Peyer's patch (tissue), 4 donors: ENCODE data around the gene SYNJ2. TPM values are rescaled to one million over a fixed set of nuclear protein-coding genes. Genes with fewer than 3 reads are reported as not detected.

Experiments
- DNase-seq, 3 donors: peaks; one replicate each; pipeline ENCODE4 v3.0.0-alpha.2; 2017 to 2019
- H3K27ac ChIP-seq, 4 donors: fragments of 200-600 bp; sonication (generic); one replicate each; pipeline ENCODE4 v1.5.1; 2016 to 2019
- H3K27me3 ChIP-seq, 2 donors: fragments of 200-600 bp; sonication (generic); one replicate each; pipeline ENCODE4 v1.5.1; 2019
- H3K36me3 ChIP-seq, 3 donors: fragments of 200-600 bp; sonication (generic); one replicate each; pipeline ENCODE4 v1.5.1; 2016 to 2019
- H3K4me1 ChIP-seq, 4 donors: fragments of 200-600 bp; sonication (generic); one replicate each; pipeline ENCODE4 v1.5.1; 2016 to 2019
- H3K4me3 ChIP-seq, 4 donors: fragments of 200-600 bp; sonication (generic); 1 replicate in 3 of 4; 2 replicates in 1 of 4; pipeline ENCODE4 v1.5.1; 2016 to 2019; ENCODE audit warnings: mild to moderate bottlenecking in 1 of 4
- H3K9me3 ChIP-seq, 4 donors: fragments of 200-600 bp; sonication (generic); one replicate each; pipeline ENCODE4 v1.5.1; 2016 to 2019; ENCODE audit warnings: mild to moderate bottlenecking in 1 of 4
- CTCF ChIP-seq, 6 experiments: fragments of 450-650 bp in 4 of 6; fragments of 200-600 bp in 2 of 6; sonication (generic) in 1 of 6; IDR thresholded peaks; one replicate each; pipeline ENCODE4 v1.5.1; 2017 to 2019; ENCODE audit warnings: antibody characterized with exemption in 6 of 6, mild to moderate bottlenecking in 3 of 6, moderate library complexity in 1 of 6
- POLR2A ChIP-seq, 2 donors: fragments of 450-650 bp; IDR thresholded peaks; one replicate each; pipeline ENCODE4 v1.5.1; 2017; ENCODE audit warnings: antibody characterized with exemption in 2 of 2, mild to moderate bottlenecking in 2 of 2, moderate library complexity in 2 of 2
- total RNA-seq, 4 donors: library from RNA; depleted of rRNA; stranded (reverse); fragments of >200 nt; gene quantifications; one replicate each; pipeline ENCODE4 v1.1.0, GENCODE V29; 2016

Gene SYNJ2
- total RNA-seq, 4 donors from 2014 or later = 26.8 to 47.2 (median 34.0) TPM

GRCh38 chr6:158038291-158039177 lies 56.9 kb downstream of the SYNJ2 start:
- peaks cover 0 to 23% (median 0%) of the 10 kb centered on the region in 4 donors for H3K4me1 ChIP-seq

GRCh38 chr6:158039178-158039557 lies 57.5 kb downstream of the SYNJ2 start:
- TF ChIP-seq POLR2A (IDR thresholded peaks at IDR 0.05) (no peak), CTCF (IDR thresholded peaks at IDR 0.05) (no peak)
- no peak for DNase-seq
- H3K36me3 ChIP-seq = no peaks in the 10 kb centered on the region
- H3K4me1 ChIP-seq = peaks cover 0 to 22% (median 0%) of the 10 kb centered on the region in 4 donors
- H3K9me3 ChIP-seq = no peaks in the 10 kb centered on the region
- peak overlapping the region in 1 of 4 donors; percentile 5 for H3K27ac ChIP-seq
- no peak overlapping the region for H3K4me3 ChIP-seq
- no peaks in the 10 kb centered on the region for H3K27me3 ChIP-seq

More at GRCh38 chr6:158038291-158039177, 56.9 kb downstream of the SYNJ2 start:
- TF ChIP-seq POLR2A (IDR thresholded peaks at IDR 0.05) (no peak), CTCF (IDR thresholded peaks at IDR 0.05) (no peak)
- Histone ChIP-seq H3K9me3 (no peaks in the 10 kb centered on the region), H3K27me3 (no peaks in the 10 kb centered on the region), H3K4me3 (no peak overlapping the region), H3K36me3 (peaks cover 0 to 2% (median 0%) of the 10 kb centered on the region in 3 donors), H3K27ac (no peak overlapping the region)
- no peak for DNase-seq

GRCh38 chr6:158039571-158040050 lies 57.9 kb downstream of the SYNJ2 start:
- DNase-seq = no peak
- H3K9me3 ChIP-seq = no peaks in the 10 kb centered on the region
- H3K27me3 ChIP-seq = no peaks in the 10 kb centered on the region
- no peak for TF ChIP-seq CTCF (IDR thresholded peaks at IDR 0.05)
- TF ChIP-seq POLR2A (IDR thresholded peaks at IDR 0.05) = no peak
- no peaks in the 10 kb centered on the region for H3K36me3 ChIP-seq
- peaks cover 0 to 26% (median 0%) of the 10 kb centered on the region in 4 donors for H3K4me1 ChIP-seq
- peak overlapping the region in 3 of 4 donors; percentile 5 to 46 (median 46) for H3K27ac ChIP-seq
- no peak overlapping the region for H3K4me3 ChIP-seq

- Histone ChIP-seq H3K4me3 (no peak overlapping the region), H3K4me1 (peaks cover 0 to 27% (median 0%) of the 10 kb centered on the region in 4 donors), H3K9me3 (no peaks in the 10 kb centered on the region), H3K27ac (peak overlapping the region; percentile 5 to 79 (median 37)), H3K36me3 (no peaks in the 10 kb centered on the region), H3K27me3 (no peaks in the 10 kb centered on the region)
- no peak for DNase-seq
- TF ChIP-seq POLR2A (IDR thresholded peaks at IDR 0.05) = no peak
- TF ChIP-seq CTCF (IDR thresholded peaks at IDR 0.05) = no peak
These were observed 58.6 kb downstream of the SYNJ2 start for GRCh38 chr6:158040051-158040803.

- no peak for TF ChIP-seq CTCF (IDR thresholded peaks at IDR 0.05)
- no peak for TF ChIP-seq POLR2A (IDR thresholded peaks at IDR 0.05)
- no peaks in the 10 kb centered on the region for H3K27me3 ChIP-seq
- no peak for DNase-seq
- peaks cover 0 to 27% (median 0%) of the 10 kb centered on the region in 4 donors for H3K4me1 ChIP-seq
- peak overlapping the region; percentile 5 to 79 (median 37) for H3K27ac ChIP-seq
- no peaks in the 10 kb centered on the region for H3K36me3 ChIP-seq
- H3K9me3 ChIP-seq = no peaks in the 10 kb centered on the region
- H3K4me3 ChIP-seq = no peak overlapping the region
These were observed 59.2 kb downstream of the SYNJ2 start for GRCh38 chr6:158040804-158041347.
